AG09309 (cell line): ENCODE results near the gene RAB3D.

ENCODE experiments used
- DNase-seq: peaks from one replicate; pipeline ENCODE4 v3.0.0-alpha.2; 2010; ENCODE audit warnings: low read depth
- H3K4me3 ChIP-seq: 2 replicates; pipeline ENCODE4 v1.5.1; 2011; ENCODE audit warnings: mild to moderate bottlenecking, low read depth, low read length, moderate library complexity; ENCODE audit not compliant: control insufficient read depth
- TF ChIP-seq, protein P1 (sequence below): IDR thresholded peaks from 2 replicates; pipeline ENCODE4 v1.5.1; 2011; ENCODE audit warnings: mild to moderate bottlenecking, low read depth, low read length, inconsistent platforms; ENCODE audit not compliant: insufficient read depth, control insufficient read depth; ENCODE audit errors: missing control alignments

Gene RAB3D

DNA sequence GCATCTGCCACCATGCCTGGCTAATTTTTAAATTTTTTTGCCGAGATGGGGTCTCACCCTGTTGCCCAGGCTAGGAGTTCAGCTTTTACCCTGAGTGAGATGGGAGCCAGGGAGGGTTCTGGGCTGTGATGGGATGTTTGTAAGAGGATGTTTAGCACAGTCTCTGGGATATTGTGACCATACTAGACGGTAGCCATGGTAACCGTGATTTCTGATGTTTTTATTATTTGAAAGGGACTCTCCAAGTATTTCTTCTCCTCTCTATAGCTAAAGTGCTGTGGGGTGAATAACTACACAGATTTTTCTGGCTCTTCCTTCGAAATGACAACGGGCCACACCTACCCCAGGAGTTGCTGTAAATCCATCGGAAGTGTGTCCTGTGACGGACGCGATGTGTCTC, 33.1 kb downstream of the RAB3D start:
- H3K4me3 ChIP-seq, result no peak overlapping the region
- no peak for DNase-seq
- TF ChIP-seq, protein P1, sequence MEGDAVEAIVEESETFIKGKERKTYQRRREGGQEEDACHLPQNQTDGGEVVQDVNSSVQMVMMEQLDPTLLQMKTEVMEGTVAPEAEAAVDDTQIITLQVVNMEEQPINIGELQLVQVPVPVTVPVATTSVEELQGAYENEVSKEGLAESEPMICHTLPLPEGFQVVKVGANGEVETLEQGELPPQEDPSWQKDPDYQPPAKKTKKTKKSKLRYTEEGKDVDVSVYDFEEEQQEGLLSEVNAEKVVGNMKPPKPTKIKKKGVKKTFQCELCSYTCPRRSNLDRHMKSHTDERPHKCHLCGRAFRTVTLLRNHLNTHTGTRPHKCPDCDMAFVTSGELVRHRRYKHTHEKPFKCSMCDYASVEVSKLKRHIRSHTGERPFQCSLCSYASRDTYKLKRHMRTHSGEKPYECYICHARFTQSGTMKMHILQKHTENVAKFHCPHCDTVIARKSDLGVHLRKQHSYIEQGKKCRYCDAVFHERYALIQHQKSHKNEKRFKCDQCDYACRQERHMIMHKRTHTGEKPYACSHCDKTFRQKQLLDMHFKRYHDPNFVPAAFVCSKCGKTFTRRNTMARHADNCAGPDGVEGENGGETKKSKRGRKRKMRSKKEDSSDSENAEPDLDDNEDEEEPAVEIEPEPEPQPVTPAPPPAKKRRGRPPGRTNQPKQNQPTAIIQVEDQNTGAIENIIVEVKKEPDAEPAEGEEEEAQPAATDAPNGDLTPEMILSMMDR, result no peak

DNA sequence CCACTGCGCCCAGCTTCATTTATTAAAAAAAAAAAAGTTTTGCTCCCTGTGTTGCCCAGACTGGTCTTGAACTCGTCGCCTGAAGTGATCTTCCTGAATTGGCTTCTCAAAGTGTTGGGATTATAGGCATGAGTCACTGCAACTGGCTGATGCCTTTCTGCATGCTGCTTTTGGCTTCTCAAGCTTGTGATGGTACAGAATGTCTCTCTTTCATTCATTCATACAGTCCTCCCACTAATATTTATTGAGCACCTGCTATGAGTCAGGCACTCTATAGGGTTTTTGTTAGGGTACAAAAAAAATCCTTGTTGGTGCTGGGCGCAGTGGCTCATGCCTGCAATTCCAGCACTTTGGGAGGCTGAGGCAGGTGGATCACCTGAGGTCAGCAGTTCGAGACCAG, 34.5 kb downstream of the RAB3D start:
- TF ChIP-seq, protein P1, result no peak
- no peak for DNase-seq
- no peak overlapping the region for H3K4me3 ChIP-seq

DNA sequence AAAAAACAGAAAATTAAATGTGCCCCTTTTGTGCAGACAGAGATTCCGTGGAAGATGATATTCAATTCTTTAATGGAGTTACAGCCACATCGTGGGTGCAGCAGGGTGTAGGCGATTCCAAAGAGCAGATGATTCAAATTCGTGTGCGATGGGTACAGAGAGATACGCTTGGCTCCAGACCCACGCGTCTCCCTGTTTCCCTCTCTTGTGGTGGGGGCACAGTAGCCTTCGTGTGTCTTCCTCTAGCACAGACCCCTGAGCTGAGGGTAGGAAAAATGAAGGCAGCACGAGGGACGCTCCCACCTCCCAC, 38.7 kb downstream of the RAB3D start:
- no peak overlapping the region for H3K4me3 ChIP-seq
- no peak for DNase-seq
- TF ChIP-seq, protein P1, result no peak

DNA sequence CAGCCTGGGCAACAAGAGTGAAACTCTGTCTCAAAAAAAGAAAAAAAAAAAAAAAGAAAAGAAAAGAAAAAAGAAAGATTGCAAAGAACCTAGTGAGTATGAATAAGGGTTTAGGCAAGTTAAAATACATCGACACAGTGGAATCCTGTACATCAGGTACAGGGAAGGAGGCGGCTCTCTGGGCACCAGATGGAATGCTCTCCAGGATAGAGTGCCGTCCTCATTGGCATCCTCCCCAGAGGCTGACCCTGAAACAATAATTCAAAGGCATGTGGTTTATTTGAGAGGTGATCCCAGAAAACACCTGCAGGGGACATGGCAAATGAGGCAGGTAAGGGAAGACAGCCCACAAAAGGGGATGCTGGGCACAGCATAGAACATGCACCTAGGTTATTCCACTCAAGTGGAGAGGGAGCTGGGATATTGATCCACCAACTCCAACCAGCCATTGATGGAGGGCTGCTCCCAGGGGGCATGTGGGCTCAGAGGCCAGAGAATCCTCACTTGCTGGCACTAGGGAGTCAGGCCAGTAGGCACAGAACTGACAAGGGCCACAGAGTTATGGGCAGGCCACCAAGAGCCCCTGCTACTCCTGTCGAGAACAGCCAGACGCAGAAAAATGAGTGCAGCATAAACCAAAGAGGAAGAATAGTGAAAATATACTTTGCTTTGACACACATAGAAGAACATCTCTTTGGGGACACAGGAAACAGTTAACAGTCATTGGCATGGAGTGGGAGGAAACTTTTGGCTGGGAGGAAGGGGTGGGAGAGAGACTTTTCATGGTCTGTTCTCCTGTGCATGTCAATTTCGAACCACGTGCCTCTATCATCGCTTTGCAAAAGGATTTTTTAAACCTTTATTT, 39.3 kb downstream of the RAB3D start:
- no peak for DNase-seq
- H3K4me3 ChIP-seq, result no peak overlapping the region
- TF ChIP-seq, protein P1, result no peak

DNA sequence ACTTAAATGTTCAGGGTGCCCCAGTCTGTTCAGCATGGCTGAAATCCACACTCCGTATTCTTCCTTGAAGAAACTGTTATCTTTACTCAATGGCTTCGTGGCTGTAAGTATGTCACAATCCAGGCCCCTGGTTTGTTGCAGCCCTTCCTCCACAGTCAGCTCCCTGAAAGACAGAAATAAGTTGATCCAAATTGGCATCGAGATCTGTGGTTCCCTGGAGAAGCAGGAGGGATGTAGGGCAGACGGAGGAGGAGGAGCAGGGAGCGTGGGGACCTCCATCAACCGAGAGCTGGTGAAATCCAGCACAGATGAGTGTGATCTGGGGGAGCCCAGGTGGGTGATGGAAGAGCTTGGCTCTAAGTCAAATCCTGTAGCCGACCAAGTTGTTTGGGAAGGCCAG, 43.2 kb downstream of the RAB3D start:
- DNase-seq, result no peak
- TF ChIP-seq, protein P1, result no peak
- H3K4me3 ChIP-seq, result no peak overlapping the region

DNA sequence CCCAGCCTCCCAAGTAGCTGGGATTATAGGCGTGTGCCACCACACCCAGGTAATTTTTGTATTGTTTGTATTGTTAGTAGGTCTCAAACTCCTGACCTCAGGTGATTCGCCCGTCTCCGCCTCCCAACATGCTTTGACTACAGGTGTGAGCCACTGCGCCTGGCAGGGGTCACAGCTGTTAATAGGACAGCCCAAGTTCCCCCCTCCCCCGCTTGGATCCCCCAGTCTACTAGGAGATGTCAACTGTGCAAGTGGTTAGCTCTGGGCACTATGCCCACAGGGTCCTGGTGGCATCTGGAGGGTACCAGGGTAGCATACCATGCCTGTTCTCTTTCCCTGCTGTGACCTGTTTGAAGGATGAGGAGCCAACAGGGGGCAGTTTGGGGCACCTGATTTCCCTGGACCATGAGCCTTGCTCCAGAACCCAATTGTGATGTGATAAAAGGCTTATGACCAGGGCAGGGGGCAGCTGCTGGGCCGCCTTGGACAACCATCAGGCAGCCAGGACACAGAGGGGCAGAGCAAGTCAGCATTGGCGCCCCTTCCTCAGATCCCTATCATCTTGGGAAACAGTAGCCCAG, 43.7 kb downstream of the RAB3D start, which contains the start of gene TSPAN16:
Gene TSPAN16 (plus strand): TSS at position 496 of the 581 bp plus-strand sequence. CDS start 138 bp downstream, outside the sequence.
- no peak for DNase-seq
- TF ChIP-seq, protein P1, result no peak
- H3K4me3 ChIP-seq, result no peak within 1 kb of the TSS
